Endothelial cell of hepatic sinusoid (primary cell): ENCODE measurements around the gene CHRNB1.

Experiments used
- in situ Hi-C: cut with HindIII; loops from 2 replicates; pipeline ENCODE4 v1.10.0; 2017; ENCODE audit warnings: low sequenced_read_pairs

CHRNB1 gene

GRCh38 chr17:7415784-7416183 is 29.1 kb upstream of the CHRNB1 start:
- in situ Hi-C loops = no loop called here

- in situ Hi-C loops = no loop called here
These were observed 28.5 kb upstream of the CHRNB1 start for GRCh38 chr17:7416323-7416722.

- in situ Hi-C loops = no loop called here
These were observed 27.7 kb upstream of the CHRNB1 start for GRCh38 chr17:7417056-7417655.

- in situ Hi-C loops = no loop called here
These were observed 26.2 kb upstream of the CHRNB1 start for GRCh38 chr17:7418472-7419152.

- in situ Hi-C loops = no loop called here
These were observed 24.8 kb upstream of the CHRNB1 start, which contains the start of gene SPEM1 for GRCh38 chr17:7419819-7420610. TSS of gene SPEM1 (plus strand) at chr17:7420324. CDS start at chr17:7420385, 61 bp downstream.

GRCh38 chr17:7421186-7421585 is 23.7 kb upstream of the CHRNB1 start:
- in situ Hi-C loops = no loop called here

GRCh38 chr17:7423679-7424078 is 21.2 kb upstream of the CHRNB1 start:
- in situ Hi-C loops = no loop called here

GRCh38 chr17:7425316-7425715 is 19.5 kb upstream of the CHRNB1 start, which contains the start of gene SPEM2:
TSS of gene SPEM2 (plus strand) at chr17:7425616. CDS start at chr17:7425689, 73 bp downstream.
- in situ Hi-C loops = no loop called here

GRCh38 chr17:7425756-7426155 is 19.1 kb upstream of the CHRNB1 start:
- in situ Hi-C loops = no loop called here

GRCh38 chr17:7426203-7426863 is 18.5 kb upstream of the CHRNB1 start:
- in situ Hi-C loops = no loop called here

GRCh38 chr17:7426896-7427489 is 17.9 kb upstream of the CHRNB1 start:
- in situ Hi-C loops = no loop called here

- in situ Hi-C loops = no loop called here
These were observed 17.3 kb upstream of the CHRNB1 start for GRCh38 chr17:7427549-7427948.

- in situ Hi-C loops = no loop called here
These were observed 16.3 kb upstream of the CHRNB1 start, which contains the start of gene SPEM3 for GRCh38 chr17:7428557-7428956. TSS of gene SPEM3 (plus strand) at chr17:7428857. CDS start at chr17:7428903, 46 bp downstream.

GRCh38 chr17:7429722-7430121 is 15.1 kb upstream of the CHRNB1 start:
- in situ Hi-C loops = loop anchor here (5.0 kb wide), 2 partner anchors 42 to 48 kb away; partner anchors contain the start of gene ZBTB4

GRCh38 chr17:7431231-7431630 is 13.6 kb upstream of the CHRNB1 start:
- in situ Hi-C loops = loop anchor here (5.0 kb wide), 2 partner anchors 44 to 46 kb away; partner anchors contain the start of gene ZBTB4

- in situ Hi-C loops = loop anchor here (5.0 kb wide), 2 partner anchors 45 kb away; partner anchors contain the start of gene ZBTB4
These were observed 12.6 kb upstream of the CHRNB1 start for GRCh38 chr17:7432296-7432695.

GRCh38 chr17:7435676-7436555 is 8.9 kb upstream of the CHRNB1 start:
- in situ Hi-C loops = no loop called here

GRCh38 chr17:7436556-7437368 is 8.1 kb upstream of the CHRNB1 start:
- in situ Hi-C loops = no loop called here
